ENCODE measurements around the gene GMPPA. TPM values are rescaled to one million over a fixed set of nuclear protein-coding genes. Genes with fewer than 3 reads are reported as not detected.

Gene GMPPA
- total RNA-seq, 1 experiment from 2014 or later: 22.1 TPM

DNA sequence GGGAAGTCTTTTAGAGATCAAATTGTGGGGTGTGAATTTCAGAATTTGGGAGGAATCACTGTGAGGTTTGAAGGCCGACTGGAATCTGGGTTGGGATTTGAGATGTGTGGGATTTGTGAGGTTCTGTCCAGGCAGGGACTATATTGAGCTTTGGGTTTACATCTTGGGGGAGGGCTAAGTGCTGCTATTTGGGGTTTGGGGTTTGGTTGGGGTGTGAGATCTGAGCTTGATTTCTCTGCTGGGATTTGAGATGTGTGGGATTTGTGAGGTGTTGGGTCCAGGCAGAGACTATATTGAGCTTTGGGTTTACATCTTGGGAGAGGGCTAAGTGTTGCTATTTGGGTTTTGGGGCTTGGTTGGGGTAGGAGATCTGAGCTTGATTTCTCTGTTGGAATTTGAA is 864 bp downstream of the GMPPA start:
- Histone ChIP-seq H3K27me3 (no peaks in the 10 kb centered on the region), H3K9me3 (replicated peaks) (no peaks in the 10 kb centered on the region), H3K36me3 (no peaks in the 10 kb centered on the region; the same call in 1 of the 2 replicates), H3K4me1 (peaks cover 14% of the 10 kb centered on the region), H3K4me3 (no peak overlapping the region; the same call in 1 of the 2 replicates), H3K27ac (no peak overlapping the region)
- no peak for DNase-seq

DNA sequence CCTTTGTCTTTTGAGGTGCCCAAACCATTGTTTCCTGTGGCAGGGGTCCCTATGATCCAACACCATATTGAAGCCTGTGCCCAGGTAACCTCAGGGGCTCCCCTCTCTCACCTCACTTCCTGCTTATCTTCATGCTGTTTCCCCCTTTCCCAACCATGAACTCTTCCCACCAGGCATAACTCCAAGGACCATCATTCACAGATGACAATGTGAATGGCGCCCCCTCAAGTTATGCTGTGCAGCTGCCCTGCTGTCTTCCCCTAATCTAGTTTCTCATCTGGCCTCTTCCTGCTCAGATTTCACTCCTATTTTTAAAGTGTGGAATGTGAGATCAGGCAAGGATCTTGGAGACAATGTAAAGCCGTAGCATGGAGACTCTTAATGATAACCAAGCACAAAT is 1.4 kb downstream of the GMPPA start:
- H3K4me3 ChIP-seq: no peak overlapping the region
- H3K27ac ChIP-seq: no peak overlapping the region
- peaks cover 14% of the 10 kb centered on the region for H3K4me1 ChIP-seq
- H3K36me3 ChIP-seq: no peaks in the 10 kb centered on the region; the same call in 1 of the 2 replicates
- DNase-seq: peak; percentile 45 to 65
- H3K27me3 ChIP-seq: no peaks in the 10 kb centered on the region
- no peaks in the 10 kb centered on the region for H3K9me3 ChIP-seq (replicated peaks)

DNA sequence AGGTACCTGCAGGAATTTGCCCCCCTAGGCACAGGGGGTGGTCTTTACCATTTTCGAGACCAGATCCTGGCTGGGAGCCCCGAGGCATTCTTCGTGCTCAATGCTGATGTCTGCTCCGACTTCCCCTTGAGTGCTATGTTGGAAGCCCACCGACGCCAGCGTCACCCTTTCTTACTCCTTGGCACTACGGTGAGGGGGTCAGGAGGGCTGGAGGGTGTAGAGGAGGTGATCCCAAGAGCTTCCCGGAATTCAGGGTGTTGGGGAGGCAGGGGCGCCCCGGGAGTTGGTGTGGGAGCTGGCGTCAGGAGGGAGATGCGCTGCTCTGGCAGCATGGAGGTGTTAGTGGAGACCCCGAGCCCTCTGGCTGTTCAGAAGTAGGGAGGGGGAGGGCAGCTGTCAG is 3.2 kb downstream of the GMPPA start:
- Histone ChIP-seq H3K9me3 (replicated peaks) (no peaks in the 10 kb centered on the region), H3K4me1 (peaks cover 8% of the 10 kb centered on the region; the same call in 1 of the 2 replicates), H3K27me3 (no peaks in the 10 kb centered on the region), H3K36me3 (no peaks in the 10 kb centered on the region; the same call in 1 of the 2 replicates), H3K4me3 (no peak overlapping the region), H3K27ac (no peak overlapping the region)
- no peak for DNase-seq

DNA sequence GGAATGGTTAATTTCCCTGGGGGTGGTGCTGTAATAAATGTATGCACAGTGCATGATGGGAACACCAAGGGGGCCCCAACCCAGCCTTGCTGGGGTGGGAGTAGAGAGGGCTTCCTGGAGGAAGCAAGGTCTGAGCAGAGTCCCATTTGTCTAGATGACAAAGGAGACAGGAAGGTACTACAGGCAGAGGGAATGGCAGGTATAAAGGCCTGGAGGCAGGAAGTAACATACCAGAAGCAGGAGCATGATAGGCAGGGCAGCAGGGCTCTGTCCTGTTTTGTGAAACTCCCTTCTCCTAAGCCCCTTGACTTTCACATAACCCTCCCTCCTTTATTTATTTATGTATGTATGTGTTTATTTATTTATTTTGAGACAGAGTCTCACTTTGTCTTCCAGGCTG is 3.9 kb downstream of the GMPPA start:
- H3K27me3 ChIP-seq: no peaks in the 10 kb centered on the region
- no peaks in the 10 kb centered on the region; the same call in 1 of the 2 replicates for H3K36me3 ChIP-seq
- H3K4me1 ChIP-seq: peaks cover 11% of the 10 kb centered on the region; the same call in 1 of the 2 replicates
- H3K9me3 ChIP-seq (replicated peaks): no peaks in the 10 kb centered on the region
- DNase-seq: no peak
- no peak overlapping the region for H3K27ac ChIP-seq
- H3K4me3 ChIP-seq: no peak overlapping the region

DNA sequence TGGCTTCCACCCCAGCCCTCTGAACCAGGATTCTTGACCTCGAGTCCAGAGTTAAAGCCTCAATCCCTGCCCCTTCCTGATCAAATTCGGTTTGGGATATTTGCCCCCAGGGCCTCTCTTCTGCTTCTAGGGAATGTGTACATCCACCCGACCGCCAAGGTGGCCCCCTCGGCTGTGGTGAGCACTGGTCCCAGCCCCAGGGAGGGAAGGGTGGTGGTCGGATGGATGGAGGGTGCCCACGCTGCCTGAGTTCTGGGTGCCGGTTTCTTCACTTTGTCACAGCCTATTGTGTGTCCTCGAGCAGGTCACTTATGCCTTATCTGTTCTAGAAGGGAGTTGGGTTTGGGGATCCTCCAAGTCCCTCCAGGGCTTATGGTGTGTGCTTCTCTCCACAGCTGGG is 6.9 kb downstream of the GMPPA start:
- H3K36me3 ChIP-seq: no peaks in the 10 kb centered on the region; the same call in 1 of the 2 replicates
- H3K27me3 ChIP-seq: no peaks in the 10 kb centered on the region
- H3K4me1 ChIP-seq: peaks cover 21% of the 10 kb centered on the region
- no peak overlapping the region for H3K4me3 ChIP-seq
- no peak for DNase-seq
- H3K9me3 ChIP-seq (replicated peaks): no peaks in the 10 kb centered on the region
- H3K27ac ChIP-seq: no peak overlapping the region

DNA sequence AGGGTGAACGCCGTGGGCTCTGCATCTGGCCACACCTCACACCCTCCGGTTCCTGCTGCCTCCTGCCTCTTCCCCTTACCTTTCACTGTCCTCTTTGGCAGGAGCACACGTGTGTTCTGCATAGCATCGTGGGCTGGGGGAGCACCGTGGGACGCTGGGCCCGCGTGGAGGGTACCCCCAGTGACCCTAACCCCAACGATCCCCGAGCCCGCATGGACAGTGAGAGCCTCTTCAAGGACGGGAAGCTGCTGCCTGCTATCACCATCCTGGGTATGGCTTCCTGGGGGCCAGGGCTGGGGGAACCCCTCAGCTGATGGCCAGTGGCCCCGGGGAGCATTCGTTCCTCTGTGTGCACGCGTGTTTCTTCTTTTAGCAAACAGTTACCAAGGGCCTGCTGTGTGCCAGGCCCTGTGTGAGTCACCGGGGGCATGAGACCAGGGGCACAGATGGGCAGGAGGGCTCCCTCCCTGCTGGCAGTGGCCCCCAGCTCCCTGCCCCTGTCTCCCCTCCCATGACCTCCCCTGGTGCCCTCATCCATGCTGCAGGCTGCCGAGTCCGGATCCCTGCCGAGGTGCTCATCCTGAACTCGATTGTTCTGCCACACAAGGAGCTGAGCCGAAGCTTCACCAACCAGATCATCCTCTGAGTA is 7.6 kb downstream of the GMPPA start:
- Histone ChIP-seq H3K4me3 (no peak overlapping the region), H3K4me1 (peaks cover 28% of the 10 kb centered on the region), H3K27me3 (no peaks in the 10 kb centered on the region), H3K36me3 (no peaks in the 10 kb centered on the region; the same call in 1 of the 2 replicates), H3K27ac (no peak overlapping the region), H3K9me3 (replicated peaks) (no peaks in the 10 kb centered on the region)
- DNase-seq: no peak

DNA sequence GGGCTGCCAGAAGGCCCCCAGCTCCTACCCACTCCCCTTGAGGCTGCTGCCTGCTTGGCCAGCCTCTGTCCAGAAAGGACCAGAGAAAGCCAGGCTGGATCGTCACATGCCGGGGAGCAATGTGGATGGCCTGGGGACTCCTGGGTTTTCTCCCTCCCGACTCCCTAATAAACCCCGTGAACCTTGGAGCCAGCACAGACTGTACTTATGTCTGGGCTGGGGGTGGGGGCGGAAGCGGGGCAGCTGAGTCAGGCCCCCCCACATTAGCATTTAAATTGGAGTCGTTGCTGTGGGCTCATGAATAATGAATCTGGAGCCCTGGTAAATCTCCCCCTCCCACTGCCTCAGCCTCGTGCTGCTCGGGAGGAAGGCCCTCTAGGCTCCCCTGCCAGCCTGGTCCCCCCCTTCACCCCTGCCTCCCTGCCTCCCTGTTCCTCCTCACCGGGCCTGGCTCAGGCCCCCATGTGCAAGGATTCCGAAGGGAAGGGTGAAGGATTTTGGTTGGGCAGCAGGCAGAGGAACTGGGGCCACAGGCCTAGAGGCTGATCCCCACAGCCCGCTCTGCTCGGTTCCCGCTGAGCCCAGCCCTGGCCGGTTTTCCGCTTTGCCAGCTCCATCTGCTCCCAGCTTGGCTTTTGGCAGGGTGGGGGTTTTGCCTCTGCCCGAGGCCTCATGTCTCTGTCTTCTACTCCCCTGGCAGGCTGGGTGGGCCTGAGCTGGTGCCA is 8.3 kb downstream of the GMPPA start:
- H3K27ac ChIP-seq: no peak overlapping the region
- no peaks in the 10 kb centered on the region for H3K9me3 ChIP-seq (replicated peaks)

DNA sequence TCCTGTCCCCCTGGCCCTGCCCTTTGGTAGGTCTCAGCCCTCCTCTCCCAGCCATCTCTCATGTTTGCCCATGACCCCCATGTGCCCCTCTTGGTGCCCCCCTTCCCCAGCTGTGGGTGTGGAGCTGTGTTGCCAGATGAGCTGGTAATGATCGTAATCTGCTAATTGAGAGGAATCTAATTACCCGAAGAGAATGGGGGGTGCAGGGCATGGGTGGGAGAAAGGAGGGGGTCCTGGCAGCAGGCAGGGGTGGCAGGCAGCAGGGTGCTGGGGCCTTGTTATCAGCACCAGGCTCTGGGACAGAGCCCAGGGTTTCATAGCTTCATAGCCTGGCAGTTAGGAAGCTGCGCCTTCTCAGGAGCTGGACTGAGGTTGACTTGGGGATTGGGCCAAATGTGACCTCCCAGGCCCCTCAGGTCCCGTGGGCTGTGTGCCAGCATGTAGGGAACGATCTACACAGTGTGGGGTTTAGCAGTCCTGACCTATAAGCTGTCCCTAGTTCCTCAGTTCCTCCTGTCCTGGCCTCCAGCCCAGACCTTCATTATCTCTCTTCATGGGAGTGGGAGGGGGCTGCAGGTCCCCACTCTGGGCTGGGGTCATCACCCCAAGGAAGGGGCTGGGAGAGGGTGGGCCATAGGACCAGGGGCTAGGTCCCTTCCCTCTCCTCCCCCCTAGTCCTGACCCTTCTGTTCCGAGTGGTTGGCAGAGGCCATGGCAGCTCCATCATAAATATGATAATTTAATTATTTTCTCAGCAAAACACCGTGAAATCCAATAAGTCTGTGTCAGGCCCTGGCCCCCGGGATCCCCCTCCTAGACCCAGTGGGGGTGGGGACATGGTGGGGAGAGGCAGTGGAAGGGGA is 9.1 kb downstream of the GMPPA start:
- Histone ChIP-seq H3K27ac (no peak overlapping the region), H3K4me1 (peaks cover 41% of the 10 kb centered on the region), H3K27me3 (no peaks in the 10 kb centered on the region), H3K9me3 (replicated peaks) (no peaks in the 10 kb centered on the region), H3K4me3 (no peak overlapping the region), H3K36me3 (no peaks in the 10 kb centered on the region; the same call in 1 of the 2 replicates)
- DNase-seq: no peak

More for the DNA sequence above, 8.3 kb downstream of the GMPPA start:
- Histone ChIP-seq H3K27me3 (no peaks in the 10 kb centered on the region), H3K36me3 (no peaks in the 10 kb centered on the region; the same call in 1 of the 2 replicates), H3K4me1 (peaks cover 33% of the 10 kb centered on the region), H3K4me3 (no peak overlapping the region)
- no peak for DNase-seq

DNA sequence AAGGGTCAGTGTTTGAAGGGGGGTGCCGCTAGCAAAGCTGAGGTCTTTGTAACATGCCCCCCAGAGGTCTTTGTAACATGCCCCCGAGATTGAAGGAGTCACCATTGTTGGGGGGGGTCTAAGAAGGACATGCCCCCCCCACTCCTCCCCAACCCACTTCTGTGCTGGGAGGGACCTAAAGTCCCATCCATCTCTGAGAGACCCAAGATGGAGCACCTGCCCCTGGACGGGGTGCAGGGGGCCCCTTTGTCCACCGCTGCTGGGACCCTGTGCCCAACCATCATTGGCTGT is 9.7 kb downstream of the GMPPA start:
- Histone ChIP-seq H3K36me3 (no peaks in the 10 kb centered on the region; the same call in 1 of the 2 replicates), H3K4me3 (no peak overlapping the region), H3K4me1 (peaks cover 47% of the 10 kb centered on the region), H3K27me3 (no peaks in the 10 kb centered on the region), H3K9me3 (replicated peaks) (no peaks in the 10 kb centered on the region), H3K27ac (no peak overlapping the region)
- no peak for DNase-seq

DNA sequence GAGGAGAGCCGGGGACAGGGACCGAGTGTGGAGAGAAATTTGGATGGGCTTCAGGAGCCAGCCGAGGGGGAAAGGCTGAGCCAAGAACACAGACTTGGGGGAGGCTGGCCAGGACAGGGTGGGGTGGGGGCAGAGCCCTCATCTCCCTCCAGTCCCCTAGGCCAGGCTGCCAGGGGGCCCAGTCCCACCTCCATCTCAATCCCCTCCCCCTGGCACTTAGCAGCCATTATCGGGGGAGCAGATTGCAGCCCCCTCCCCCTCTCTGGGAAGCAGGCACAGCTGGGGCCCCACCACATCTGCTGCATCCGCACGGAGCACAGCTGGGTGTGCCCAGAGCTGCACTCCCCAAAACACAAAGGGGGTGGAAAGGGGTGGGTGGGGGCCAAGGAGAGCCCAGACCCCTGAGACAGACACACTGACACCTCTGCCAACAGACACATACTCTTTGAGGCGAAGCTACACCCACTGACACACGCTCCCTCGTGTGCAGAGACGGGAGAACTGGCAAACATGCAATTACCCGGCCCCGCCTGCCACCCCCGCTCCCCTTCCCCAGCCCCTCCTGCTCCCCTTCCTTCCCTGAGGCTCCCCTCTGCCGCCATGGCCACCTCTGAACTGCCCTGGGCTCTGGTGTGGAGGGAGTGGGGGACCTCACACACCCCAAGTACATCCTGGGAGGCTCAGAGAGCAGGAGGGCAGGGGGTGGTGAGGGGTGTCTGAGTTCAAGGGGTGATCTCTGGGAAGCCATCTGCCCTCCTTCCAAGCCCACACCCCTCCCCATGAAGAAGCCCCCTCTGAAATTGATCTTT is 10.5 kb downstream of the GMPPA start:
- DNase-seq: peak in 1 of 2 experiments; percentile 35
- no peak overlapping the region; the same call in 1 of the 2 replicates for H3K27ac ChIP-seq
- no peaks in the 10 kb centered on the region for H3K27me3 ChIP-seq
- H3K36me3 ChIP-seq: no peaks in the 10 kb centered on the region; the same call in 1 of the 2 replicates
- H3K4me1 ChIP-seq: peaks cover 53% of the 10 kb centered on the region
- peak overlapping the region; percentile 47 for H3K4me3 ChIP-seq
- no peaks in the 10 kb centered on the region for H3K9me3 ChIP-seq (replicated peaks)

DNA sequence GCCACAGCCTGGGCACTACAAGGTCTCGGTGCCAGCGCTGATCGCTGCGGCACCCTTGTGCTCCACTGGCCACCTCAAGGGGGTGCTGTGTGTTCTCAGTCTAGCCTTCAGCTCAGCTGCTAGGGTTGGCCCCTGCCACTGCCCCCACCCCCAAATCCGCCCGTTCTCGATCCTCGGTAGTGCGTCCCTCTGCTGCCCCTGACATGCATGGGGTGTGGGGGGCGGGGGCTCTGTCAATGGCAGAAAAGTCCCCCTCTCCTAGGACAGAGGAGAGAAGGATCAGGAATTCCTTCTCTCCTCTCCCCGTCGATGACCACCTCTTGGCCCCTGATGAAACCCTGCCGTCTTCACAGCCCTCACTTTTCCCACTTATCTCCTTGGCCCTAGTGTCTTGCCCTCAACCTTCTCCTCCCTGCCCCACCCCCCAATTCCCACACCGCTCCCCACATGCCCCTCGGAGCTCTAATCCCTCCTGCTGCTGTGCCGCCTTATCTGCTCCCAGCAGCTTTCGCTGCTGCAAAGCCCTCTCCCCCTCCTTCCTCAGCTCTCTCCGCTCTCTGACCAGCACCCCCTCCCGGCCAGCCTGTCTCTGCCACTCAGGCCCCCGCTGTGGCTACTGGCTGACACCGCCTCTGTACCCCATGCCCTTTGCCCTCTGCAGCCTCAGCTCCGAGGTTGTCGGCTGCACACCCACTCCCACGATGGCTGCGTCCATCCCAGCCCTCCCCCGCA is 11.3 kb downstream of the GMPPA start:
- Histone ChIP-seq H3K4me3 (peak overlapping the region; percentile 47), H3K36me3 (no peaks in the 10 kb centered on the region), H3K27ac (peak overlapping the region; percentile 44), H3K9me3 (replicated peaks) (no peaks in the 10 kb centered on the region), H3K27me3 (no peaks in the 10 kb centered on the region; the same call in 1 of the 2 replicates), H3K4me1 (peaks cover 53% of the 10 kb centered on the region)
- DNase-seq: peak; percentile 82 to 85

DNA sequence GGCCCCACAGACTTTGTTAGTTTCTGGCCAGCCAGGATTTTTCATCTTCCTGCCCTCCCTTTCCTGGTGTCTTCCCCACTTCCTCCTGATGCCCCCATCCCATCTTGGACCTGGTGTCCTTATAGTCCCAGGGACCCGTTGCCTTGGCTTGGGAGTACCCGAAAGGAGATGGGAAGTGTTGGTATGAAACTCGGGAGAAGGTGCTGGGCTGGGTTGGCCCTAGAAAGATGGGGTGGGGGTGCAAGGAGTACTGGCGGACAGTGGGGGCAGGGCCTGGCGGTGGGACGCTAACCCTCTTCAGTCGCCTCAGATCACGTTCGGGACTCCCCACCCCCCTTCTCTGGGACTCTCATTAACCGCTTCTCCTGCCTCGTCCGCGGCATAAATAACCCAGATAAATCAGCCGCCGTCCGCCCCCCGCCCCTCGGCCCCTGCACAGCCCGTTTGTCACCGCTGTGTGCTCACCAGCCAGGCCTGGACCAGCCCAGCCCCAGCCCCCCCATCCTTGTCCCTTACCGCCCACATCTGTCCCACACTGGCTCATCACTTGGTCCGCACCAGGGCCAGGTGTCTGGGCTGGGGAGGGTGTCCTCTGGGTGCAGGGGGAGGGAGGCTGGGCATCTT is 11.9 kb downstream of the GMPPA start:
- Histone ChIP-seq H3K27me3 (no peaks in the 10 kb centered on the region; the same call in 1 of the 2 replicates), H3K9me3 (replicated peaks) (no peaks in the 10 kb centered on the region), H3K36me3 (no peaks in the 10 kb centered on the region), H3K4me1 (peaks cover 53% of the 10 kb centered on the region), H3K4me3 (peak overlapping the region; percentile 47), H3K27ac (peak overlapping the region; percentile 44)
- no peak for DNase-seq
